DMS53 treated with DMSO at 0.1 percent for 48 hours (cell line): ENCODE results near the gene ADAMTS9.

ENCODE experiments used
- DNase-seq: peaks from one replicate; lab custom pipeline; 2025; ENCODE audit not compliant: unreplicated experiment; lab: John Stamatoyannopoulos, UW

The ADAMTS9 gene

GRCh38 chr3:64621726-64622395, 65.9 kb downstream of the ADAMTS9 start:
- DNase-seq = no peak

- DNase-seq = no peak
Measured at GRCh38 chr3:64621275-64621674, 66.5 kb downstream of the ADAMTS9 start.

- DNase-seq = no peak
Measured at GRCh38 chr3:64620020-64620419, 67.8 kb downstream of the ADAMTS9 start.

- DNase-seq = no peak
Measured at GRCh38 chr3:64619216-64619615, 68.6 kb downstream of the ADAMTS9 start.

GRCh38 chr3:64617610-64618009, 70.2 kb downstream of the ADAMTS9 start:
- DNase-seq = no peak

- no peak for DNase-seq
Measured at GRCh38 chr3:64616953-64617352, 70.8 kb downstream of the ADAMTS9 start.

- no peak for DNase-seq
Measured at GRCh38 chr3:64612916-64613526, 74.8 kb downstream of the ADAMTS9 start.

- no peak for DNase-seq
Measured at GRCh38 chr3:64612082-64612860, 75.5 kb downstream of the ADAMTS9 start.

GRCh38 chr3:64608741-64609140, 79.1 kb downstream of the ADAMTS9 start:
- no peak for DNase-seq

- no peak for DNase-seq
Measured at GRCh38 chr3:64607032-64607551, 80.7 kb downstream of the ADAMTS9 start.

GRCh38 chr3:64604313-64604712, 83.5 kb downstream of the ADAMTS9 start:
- DNase-seq = no peak

- no peak for DNase-seq
Measured at GRCh38 chr3:64601824-64602223, 86.0 kb downstream of the ADAMTS9 start.

- DNase-seq = no peak
Measured at GRCh38 chr3:64600246-64600950, 87.4 kb downstream of the ADAMTS9 start.

GRCh38 chr3:64599651-64600050, 88.1 kb downstream of the ADAMTS9 start:
- DNase-seq = no peak

- DNase-seq = no peak
Measured at GRCh38 chr3:64595253-64595694, 92.5 kb downstream of the ADAMTS9 start.

GRCh38 chr3:64594134-64594533, 93.7 kb downstream of the ADAMTS9 start:
- DNase-seq = no peak

- no peak for DNase-seq
Measured at GRCh38 chr3:64593350-64593749, 94.5 kb downstream of the ADAMTS9 start.

- DNase-seq = no peak
Measured at GRCh38 chr3:64591615-64592014, 96.2 kb downstream of the ADAMTS9 start.

- no peak for DNase-seq
Measured at GRCh38 chr3:64588380-64588779, 99.4 kb downstream of the ADAMTS9 start.

- DNase-seq = no peak
Measured at GRCh38 chr3:64586952-64587351, 100.8 kb downstream of the ADAMTS9 start.

- DNase-seq = no peak
Measured at GRCh38 chr3:64584179-64584578, 103.6 kb downstream of the ADAMTS9 start.
